GM21786 (cell line): ENCODE results near the gene GLP2R.
"Not testable (repeated sequence)": the region's sequence is repeated elsewhere in the genome, so short reads cannot be mapped to it uniquely, and the experiment has no call there.

ENCODE experiments used
- ATAC-seq: cut with Tn5 transposase; IDR thresholded peaks from one replicate; pipeline ENCODE4 v1.9.1; 2021; ENCODE audit not compliant: unreplicated experiment

The GLP2R gene, protein sequence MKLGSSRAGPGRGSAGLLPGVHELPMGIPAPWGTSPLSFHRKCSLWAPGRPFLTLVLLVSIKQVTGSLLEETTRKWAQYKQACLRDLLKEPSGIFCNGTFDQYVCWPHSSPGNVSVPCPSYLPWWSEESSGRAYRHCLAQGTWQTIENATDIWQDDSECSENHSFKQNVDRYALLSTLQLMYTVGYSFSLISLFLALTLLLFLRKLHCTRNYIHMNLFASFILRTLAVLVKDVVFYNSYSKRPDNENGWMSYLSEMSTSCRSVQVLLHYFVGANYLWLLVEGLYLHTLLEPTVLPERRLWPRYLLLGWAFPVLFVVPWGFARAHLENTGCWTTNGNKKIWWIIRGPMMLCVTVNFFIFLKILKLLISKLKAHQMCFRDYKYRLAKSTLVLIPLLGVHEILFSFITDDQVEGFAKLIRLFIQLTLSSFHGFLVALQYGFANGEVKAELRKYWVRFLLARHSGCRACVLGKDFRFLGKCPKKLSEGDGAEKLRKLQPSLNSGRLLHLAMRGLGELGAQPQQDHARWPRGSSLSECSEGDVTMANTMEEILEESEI

DNA sequence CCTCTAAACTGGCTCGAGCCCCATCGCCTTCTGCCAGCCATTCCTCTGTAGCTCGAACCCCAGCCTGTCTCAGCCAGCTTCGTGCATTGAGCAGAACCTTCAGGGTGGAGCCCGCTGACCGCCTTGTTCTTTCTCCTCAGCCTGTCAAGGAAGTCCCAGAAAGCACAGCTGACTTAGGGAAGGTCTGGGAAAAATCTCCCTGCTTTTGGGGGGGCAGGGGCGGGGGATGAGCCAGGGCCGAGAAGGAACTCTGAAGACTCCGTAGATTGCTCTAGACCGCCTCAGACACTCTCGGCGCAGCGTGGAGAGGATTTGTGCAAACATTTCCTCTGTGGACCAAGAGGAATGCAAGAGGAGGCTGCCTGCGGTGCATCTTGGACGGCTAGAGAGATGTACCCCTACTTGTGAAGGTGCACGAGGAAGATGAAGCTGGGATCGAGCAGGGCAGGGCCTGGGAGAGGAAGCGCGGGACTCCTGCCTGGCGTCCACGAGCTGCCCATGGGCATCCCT is at the start of gene GLP2R:
GLP2R (plus strand) TSS at position 284 of the 510 bp plus-strand sequence; CDS start at position 424, 140 bp downstream.
- no peak for ATAC-seq

DNA sequence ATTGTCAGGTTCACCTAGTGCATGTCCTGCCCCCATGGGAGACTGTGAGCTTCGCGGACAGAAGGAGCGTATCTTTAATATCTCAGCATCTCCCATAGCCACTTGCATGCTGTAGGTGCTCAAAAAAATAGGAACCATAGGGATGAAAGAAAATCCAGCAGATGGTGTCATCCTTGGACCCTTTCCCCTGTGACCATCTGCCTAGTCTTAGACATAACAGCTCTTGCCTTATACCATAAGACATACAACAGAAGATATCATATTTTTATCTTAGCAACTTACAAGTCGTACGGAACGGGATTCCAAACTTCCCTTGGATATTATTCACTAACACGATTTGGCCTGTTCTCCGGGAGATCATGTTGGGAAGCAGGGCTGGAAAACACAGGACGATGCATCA is 48.8 kb upstream of the GLP2R start:
- no peak for ATAC-seq

DNA sequence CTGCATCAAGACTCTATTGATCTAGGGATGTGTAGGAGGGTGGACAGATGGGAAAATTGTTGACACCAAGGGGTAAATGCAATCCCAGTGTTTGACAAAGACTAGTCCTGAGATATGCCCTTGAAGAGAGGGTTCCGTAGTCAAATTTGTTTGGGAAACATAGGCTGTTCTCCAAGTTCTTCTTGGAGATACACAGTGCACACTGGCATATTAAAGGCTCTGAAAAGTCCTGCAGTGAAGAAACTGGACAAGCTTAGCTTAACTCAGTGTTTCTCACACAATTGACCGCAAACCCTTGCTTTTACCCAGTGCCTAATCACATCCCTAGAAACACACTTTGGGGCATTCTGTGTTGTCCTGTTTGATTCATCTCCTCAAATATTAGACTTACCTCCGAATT is 45.2 kb upstream of the GLP2R start:
- ATAC-seq = no peak

DNA sequence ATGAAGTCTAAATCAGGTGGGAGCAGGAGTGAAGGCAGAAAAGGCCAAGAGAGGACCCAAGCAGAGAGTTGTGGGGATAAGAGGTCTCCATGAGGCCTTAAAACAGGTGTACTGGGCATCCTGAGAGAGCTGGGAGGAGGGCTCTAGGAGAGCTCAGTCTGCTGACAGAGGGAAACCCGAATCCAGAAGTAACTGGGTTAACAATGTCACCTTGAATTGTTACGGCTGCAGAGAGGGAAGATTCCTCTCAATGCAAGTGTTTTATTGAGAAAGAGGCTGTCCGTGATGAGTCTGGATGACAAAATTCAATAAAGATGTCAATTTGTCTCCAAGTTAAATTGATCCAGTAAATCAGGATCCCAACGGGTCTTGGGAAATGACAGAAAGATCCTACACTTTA is 42.7 kb upstream of the GLP2R start:
- no peak for ATAC-seq

DNA sequence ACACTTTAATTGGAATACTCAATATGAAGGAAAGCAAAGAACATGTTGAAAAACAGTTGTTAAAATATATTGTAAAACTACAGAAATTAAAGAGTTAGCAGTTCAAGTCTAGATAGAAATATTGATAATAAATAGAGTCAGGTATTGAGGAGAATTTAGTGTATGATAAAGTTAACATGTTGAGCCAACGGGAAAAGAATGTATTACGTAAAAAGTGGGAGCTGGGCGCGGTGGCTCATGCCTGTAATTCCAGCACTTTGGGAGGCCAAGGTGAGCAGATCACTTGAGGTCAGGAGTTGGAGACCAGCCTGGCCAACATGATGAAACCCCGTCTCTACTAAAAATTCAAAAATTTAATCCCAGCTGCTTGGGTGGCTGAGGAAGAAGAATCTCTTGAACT is 42.3 kb upstream of the GLP2R start:
- not testable (repeated sequence) for ATAC-seq

DNA sequence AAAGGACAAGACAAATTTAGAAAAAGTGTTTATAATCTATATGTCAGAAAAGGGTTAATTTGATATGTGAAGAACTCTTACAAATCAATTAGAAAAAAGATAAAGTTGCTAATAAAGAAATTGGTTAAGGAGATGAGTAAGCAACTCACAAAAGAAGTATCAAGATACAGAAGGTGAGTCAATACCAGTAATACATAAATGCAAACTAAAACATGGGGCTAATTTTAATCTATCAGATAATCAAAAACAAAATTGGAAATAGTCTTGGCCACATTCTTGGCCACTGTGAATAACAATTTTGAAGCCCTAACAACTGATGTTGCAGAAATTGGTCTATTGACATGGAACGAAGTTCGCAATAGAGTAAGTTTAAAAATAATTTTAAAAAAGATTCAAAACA is 41.2 kb upstream of the GLP2R start:
- no peak for ATAC-seq

DNA sequence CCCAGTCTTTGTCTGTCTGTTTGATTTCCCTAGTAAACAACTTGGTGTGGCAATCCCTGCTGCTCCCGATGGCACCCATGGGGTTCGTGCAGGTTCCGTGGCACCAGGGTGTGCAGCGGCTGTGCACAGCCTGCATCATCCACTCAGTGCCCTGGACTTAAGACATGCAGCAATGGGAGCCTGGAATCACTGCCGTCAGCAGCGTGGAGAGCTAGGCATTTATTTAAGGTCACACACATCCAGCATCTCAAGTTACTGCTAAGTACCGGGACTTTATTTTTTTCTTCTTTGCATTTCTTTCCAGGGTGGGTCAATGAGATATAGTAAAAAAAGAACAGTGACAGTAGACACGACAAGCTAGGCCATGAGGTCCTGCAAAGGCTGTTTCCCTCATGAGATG is 37.1 kb upstream of the GLP2R start:
- ATAC-seq = no peak

DNA sequence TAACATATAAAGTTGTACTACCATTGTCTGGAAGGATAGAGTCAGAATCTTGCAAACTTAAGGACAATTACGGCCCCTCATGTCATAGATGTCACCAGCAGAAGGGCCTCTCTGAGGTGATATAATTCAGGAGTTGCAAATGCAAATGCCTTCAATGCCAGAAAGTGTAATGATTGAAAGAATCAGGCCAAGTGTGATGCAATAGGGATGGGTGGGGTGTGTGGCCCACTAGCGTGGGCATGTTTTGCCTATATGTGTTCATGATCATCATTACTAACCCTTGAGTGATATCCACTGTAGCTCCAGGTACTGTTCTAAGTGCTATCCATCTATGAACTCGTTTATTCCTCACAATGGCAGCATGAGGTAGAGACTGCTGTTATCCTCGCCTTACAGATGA is 35.4 kb upstream of the GLP2R start:
- ATAC-seq = no peak

DNA sequence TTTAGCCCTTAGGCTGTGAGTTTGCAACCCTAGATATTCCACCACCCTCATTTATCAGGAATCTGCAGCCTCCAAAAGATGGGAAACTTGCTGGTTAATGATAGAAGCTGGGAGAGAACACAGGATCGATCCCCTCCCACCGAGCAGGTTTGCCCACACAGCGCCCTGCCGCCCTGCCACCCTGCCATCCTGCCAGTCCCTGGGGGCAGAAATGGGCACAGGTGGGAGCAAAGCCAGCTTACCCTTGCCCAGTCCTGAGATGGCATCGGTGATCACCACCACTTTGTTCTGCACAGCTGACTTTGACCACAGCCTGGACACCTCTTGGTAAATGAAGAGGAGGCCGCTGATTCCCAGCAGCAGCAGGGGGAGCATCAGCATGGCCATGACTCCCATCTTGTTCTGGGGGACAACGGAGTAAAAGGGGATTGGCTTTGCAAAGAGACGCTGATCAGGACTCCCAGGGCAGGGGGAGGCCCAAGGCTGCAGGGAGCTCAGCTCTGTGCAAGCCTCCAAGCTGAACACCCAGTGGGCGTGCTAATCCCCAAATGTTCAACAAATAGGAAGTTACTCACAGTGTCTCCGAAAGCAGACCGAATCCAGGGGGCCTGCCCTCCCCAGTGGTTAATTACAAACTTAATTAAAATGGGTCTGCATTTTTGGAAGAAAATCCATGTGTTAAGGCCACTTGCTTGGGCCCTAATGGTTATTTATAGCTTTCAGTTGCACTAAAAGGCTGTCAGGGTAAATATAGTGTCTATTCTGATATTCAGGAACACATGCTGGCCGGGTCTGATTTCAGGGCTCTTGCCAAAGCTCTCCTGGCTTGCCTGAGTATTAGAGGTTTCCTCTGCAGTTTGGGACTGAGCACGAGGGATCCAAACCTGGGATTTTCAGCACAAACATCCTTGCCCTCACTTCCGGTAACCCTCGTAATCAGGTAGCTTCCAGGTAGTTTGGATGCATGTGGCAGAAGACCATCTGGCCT is 34.5 kb upstream of the GLP2R start, which contains the start of gene DHRS7C:
DHRS7C (minus strand) TSS at position 704 of the 988 bp plus-strand sequence; CDS start at position 396, 308 bp downstream.
- no peak for ATAC-seq

DNA sequence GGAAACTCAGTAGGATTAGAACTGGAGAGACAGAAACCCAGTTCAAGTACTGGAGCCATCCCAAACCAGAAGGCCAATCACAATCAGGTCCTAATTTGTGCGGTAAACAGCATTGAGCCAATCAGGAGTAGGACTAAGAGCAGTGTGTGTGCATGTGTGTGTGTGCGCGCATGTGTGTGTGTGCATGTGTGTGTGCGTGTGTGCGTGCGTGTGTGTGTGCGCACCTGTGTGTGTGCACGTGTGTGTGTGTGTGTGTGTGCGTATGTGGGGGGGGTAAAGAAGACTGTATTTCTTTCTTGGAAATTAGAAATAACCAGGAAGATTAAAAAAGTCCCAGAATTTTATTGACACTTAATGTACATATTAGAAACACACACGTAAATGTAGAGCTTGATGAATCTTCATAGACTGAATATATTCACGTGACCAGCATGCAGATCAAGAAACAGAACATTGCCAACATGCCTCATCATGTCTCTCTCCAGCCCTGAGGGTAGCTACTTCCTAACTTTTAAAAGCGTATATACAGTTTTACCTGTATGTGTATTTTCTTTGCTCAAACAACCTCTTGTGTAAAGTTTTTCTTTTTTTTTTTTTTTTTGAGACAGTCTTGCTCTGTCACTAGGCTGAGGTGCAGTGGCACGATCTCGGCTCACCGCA is 33.4 kb upstream of the GLP2R start:
- ATAC-seq = no peak

DNA sequence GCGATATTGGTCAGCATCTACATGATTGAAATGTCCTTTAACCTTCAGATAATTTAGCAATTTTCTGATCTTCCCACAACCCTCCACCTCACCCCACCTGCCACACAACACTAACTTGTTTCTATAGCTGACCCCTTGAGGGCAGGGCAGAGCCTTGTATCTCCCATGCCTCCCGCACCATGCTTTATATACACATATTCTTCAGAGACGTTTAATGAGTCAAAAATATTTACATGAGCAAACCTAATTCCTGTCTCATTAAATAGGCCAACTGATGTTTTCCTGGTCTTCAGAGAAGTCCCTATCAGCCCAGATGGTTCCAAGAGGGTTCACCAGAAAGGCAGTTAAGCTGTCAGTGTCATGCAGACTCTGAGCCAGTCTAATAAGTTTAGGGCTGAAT is 27.7 kb upstream of the GLP2R start:
- ATAC-seq = no peak

DNA sequence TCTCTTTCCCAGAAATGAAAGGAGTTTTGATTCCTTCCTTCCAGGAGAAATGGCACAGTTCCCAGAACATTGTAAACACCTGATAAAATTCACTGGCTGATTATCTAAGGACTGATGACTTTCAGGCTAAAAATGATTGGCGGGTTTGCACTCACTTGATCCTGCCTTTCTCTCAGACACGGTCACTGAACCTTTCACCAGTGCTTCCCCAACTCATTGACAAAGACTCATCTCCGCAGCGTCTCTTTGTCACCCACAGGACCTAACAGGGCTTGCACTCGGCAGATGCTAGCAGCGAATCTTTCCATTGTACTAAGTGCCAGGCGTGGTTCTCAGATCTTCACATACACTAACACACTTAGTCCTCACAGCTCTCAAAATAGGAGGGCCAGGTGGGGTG is 27.0 kb upstream of the GLP2R start:
- ATAC-seq = no peak

DNA sequence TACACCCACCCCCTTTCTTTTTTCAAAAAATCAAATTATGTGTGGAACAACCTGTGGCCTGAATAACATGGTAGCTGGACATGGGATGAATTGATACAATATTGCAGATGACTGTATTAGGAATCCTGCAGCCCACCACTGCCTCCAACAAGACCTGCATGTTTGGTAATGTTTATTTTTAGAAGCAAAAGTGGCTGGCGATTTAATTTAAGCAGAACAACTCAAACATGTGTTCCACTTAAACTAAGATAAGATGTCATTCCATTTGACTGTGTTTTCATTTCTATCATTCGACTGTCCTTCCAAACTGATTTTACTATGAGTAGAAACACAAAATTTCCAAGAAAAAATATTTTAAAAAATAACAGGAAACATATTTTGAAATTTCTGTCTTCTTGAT is 24.2 kb upstream of the GLP2R start:
- no peak for ATAC-seq

DNA sequence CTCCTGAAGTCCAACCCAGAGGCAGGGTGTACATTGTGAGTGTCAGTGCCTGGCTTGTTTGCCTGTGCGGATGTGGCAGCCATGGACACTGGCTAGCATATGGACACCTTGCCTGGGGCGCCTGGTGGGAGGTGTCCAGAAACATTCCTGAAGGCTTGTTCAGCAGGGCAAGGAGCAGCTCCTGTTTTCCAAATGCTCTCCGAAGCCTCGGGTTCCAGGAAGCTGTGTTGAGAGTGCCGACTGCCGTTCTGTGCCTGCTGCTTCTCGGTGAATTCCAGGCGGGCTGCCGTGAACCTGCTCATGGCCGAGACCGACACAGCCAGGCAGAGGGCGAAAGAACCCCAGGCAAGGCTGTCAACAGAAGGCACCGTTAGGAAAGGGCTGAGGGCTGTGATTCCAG is 23.4 kb upstream of the GLP2R start:
- no peak for ATAC-seq

DNA sequence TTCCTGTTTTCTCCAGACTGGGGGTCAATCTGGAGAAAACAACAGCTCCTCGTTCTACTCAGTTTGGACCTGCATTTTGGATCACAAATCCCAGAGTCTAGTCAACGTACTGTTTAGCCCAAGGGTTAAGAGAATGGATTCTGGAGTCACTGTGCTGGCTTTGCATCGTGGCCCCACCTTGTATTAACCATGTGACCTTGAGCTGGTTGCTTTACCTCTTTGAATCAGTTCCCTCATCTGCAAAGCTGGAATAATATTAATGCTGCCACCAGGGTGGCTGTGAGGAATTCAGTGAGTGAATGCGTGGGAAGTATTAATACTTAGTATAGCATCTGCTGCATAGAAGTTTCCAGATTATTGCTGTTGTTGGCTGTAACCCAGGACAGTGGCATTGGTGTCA is 23.0 kb upstream of the GLP2R start:
- ATAC-seq = no peak

DNA sequence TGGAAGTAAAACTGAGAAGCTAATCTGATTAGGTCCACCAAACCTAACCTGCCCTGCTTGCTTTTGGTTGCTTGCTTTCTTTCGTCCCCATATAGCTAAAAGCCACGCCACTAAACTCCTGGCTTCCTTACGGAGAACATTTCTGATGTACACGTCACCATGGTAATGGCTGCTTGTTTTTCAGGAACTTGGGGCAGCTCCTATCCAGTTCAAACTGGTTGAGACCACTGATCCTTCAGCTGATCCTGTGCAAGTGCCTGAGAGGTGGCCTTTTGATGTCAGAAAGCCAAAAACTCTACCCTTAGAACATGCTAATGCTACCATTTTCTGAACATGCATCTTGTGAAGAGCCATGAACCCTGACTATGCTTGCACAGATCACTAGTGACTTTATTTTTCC is 20.0 kb upstream of the GLP2R start:
- ATAC-seq = no peak

DNA sequence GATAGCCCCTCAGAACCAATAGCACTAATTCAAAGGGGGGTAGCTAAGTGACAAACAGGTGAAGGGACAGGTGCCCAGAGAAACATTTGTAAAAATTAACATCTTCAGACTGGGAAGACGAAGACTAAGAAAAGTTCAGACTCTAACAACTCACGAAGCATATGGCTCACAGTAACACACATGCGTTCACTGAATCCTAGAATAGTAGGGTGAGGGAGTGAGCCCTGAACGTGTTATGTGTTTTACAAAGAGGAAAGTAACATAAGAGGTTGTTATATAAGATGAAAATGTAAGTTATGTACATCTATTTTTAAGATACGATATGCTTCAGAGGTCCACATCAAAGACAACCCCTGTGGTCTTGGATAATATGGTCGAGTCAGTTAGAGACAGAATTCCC is 19.0 kb upstream of the GLP2R start:
- no peak for ATAC-seq

DNA sequence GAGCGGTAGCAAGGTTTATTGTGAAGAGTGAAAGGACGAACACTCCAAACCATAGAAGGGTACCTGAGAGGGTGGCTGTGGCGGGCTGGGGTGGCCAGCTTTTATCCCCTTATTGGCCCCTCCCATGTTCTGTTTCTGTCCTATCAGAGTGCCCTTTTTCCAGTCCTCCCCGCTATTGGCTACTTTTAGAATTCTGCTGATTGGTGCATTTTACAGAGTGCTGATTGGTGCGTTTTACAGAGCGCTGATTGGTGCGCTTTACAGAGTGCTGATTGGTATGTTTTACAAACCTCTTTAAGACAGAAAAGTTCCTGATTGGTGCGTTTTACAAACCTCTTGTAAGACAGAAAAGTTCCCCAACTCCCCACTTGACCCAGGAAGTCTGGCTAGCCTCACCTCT is 16.3 kb upstream of the GLP2R start:
- no peak for ATAC-seq

DNA sequence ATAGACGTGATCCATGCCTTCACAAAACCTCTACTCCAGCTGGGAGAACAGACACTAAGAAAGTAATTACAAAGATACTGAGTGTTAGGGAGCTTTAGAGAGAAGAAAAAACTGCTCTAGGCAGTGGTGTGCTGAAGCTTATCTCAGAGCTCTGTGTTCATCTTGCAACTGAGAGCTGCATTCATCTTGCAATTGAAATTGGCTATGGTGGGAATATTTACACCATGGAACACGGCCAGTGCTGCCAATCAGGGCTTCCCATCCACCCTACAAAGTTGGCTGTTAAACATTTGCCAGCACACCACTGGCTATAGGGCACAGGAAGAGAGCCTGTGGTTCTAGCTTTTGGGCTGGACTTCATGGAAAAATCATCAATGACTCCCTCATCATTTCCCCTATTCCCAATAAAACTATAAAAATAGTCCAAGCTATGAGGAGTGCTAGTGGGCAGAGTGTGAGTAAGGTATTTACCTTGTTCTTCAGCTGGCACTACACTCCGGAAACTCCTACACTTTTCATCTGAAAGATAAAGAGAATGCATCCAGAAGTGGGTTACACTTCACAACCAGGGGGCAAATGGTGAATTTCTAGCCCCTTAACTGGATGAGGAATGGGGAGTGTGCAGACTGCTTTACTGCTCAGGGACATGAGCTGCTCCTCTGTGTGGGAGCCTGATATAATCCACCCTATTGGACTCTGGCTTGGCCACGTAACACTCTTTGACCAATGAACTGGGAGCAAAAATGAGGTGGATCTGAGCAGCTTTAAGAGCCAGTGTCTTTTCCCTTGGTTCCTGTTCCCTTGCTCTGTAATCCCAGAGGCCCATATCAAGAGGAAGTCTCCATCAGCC is 15.4 kb upstream of the GLP2R start:
- ATAC-seq = no peak

DNA sequence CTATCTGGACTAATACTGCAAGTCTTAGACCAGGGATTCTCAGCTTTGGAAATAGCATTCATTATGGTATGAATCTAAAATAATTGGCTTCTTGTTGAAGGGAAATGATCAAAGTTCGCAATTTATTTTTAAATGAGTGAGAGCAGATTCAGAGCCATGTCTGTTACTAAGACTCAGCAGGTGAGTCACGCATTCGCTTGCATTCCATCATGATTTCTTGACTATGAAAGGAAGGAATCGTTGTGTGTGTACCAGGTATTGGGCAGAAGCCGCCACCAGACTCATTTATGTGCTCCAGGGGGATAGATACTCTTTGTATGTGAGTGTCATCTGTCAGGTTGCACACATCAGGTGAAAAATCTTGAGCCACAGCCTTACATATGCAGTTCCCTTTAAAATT is 14.6 kb upstream of the GLP2R start:
- no peak for ATAC-seq
